Stimulated activated CD4-positive, alpha-beta T cell treated with anti-CD3 and anti-CD28 coated beads, Interleukin-4, amount 100 ng/mL, for 4 hours (primary cell): Measurements from ENCODE around the gene MAX.
"Not testable (repeated sequence)": the region's sequence is repeated elsewhere in the genome, so short reads cannot be mapped to it uniquely, and the experiment has no call there.

Source experiments
- DNase-seq, 2 experiments: peaks; one replicate each; pipeline ENCODE4 v3.0.0-alpha.2; 2020

MAX gene

DNA sequence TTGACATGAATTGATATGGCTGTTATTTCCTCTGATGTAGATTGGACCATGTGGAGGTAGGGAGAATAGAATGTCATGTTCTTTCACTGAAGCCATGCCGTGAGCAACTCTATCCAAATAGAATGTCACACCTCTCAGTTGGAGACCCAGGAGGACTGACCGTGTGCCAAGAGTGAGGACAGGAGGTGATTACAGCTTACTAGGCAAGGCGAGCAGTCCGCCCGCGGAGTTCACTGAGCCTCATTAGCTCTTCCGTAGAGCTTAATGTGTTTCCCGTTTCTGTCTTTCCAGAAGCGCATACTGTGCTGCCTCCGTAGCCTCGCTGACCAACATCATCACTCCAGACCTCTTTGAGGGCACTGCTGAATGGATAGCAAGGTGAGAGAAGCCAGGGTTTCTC, 70.0 kb downstream of the MAX start:
- DNase-seq = no peak

DNA sequence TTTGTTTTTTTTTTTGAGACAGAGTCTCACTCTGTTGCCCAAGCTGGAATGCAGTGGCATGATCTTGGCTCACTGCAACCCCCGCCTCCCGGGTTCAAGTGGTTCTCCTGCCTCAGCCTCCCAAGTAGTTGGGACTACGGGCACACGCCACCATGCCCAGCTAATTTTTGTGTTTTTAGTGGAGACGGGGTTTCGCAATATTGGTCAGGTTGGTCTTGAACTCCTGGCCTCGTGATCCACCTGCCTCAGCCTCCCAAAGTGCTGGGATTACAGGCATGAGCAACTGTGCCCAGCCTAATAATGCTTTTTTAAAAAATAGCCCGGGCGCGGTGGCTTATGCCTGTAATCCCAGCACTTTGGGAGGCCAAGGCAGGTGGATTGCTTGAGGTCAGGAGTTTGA, 71.0 kb downstream of the MAX start:
- not testable (repeated sequence) for DNase-seq

DNA sequence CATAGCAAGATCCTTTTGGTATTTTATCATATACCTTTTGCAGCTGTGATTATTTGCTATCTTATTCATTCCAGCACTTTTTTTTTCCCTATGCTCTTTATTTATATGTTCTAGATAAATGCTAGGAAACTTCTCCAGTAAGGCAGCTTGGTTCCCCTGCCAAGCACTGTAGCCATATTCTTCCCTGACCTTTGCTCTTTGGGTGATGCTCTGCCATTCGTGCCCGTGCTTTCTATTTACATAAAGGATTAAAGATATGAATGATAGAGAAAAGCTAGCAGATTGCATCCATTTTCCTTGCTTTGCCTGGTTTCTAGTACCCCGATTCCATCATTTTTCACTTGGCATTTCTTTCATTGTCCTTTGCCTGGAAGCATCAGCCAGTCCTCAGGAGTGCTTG, 73.4 kb downstream of the MAX start:
- no peak for DNase-seq

DNA sequence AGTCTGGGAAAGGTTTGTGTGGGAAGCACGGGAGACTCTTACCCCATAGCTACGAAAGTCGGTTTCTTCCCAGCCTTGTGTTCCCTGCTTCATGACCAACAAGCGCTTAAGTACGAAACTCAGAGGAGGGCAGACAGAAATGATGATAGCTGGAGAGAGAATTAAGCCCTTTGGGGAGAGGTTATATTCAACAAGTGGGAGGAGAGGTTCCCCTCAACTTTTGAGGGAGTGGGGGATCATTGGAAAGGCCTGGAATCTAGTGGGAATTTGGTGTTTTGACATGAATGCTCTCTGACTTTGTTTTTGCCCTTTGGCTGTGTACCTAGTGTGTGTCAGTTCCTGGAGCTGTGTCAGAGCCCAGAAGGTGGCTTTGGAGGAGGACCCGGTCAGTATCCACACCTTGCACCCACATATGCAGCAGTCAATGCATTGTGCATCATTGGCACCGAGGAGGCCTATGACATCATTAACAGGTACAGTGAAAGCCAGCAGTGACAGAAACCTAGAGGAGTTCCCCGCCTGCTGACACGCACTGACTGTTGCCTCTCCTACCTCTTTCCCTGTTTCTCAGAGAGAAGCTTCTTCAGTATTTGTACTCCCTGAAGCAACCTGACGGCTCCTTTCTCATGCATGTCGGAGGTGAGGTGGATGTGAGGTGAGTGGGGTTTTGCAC, 75.1 kb downstream of the MAX start:
- DNase-seq = no peak

- DNase-seq = no peak
These were observed 75.8 kb downstream of the MAX start for GRCh38 chr14:65026526-65026925.

DNA sequence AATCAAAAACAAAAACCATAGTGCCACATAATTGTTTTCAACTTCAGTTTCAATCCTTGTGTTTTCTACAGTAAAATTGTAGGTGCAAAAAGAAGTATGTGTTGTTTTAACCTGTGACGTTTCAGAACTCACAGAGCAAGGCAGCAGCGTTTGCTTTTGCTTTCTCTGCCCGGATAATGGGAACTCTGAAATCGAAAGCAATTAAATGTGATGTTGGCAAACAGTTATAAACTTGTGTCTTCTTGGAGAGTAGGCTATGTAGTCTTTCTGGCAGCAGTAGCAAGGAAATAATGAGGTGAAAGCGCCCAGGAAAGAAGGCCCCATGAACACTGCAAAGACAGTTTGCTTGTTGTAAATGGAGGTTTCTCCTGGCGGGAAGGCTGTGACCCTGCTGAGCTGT, 76.5 kb downstream of the MAX start:
- no peak for DNase-seq
